ENCODE data around the gene NUBPL.

NUBPL gene

DNA sequence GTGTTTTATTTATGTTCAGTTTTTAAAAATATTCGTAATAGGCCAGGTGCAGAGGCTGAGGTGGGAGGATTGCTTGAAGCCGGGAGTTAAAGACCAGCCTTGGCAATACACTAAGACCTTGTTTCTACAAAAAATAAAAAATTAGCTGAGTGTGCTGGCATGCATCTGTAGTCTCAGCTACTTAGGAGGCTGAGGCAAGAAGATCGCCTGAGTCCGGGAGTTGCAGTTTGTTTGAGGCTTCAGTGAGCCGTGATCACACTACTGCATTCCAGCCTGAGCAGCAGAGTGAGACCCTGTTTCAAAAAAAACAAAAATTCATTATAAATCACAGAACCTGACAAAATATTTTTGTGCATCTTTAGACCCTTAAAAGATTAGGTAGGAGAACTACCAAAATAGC is 275.8 kb downstream of the NUBPL start:
- no peak overlapping the region for H2AFZ ChIP-seq (ENCODE audit: low read length)
- H4K20me1 ChIP-seq (ENCODE audit: insufficient read depth, low read length) = no peaks in the 10 kb centered on the region
- H3K36me3 ChIP-seq (replicated peaks; ENCODE audit: insufficient read depth, low read length) = no peaks in the 10 kb centered on the region
- H3K79me2 ChIP-seq (ENCODE audit: low read length) = no peaks in the 10 kb centered on the region
- no peaks in the 10 kb centered on the region for H3K27me3 ChIP-seq (replicated peaks; ENCODE audit: insufficient read depth, low read length)
- H3K4me3 ChIP-seq (ENCODE audit: low read length) = no peak overlapping the region
- no peak overlapping the region for H3K9ac ChIP-seq (ENCODE audit: low read length)
- H3K9me3 ChIP-seq (replicated peaks; ENCODE audit: insufficient read depth, low read length) = no peaks in the 10 kb centered on the region
- H3F3A ChIP-seq (ENCODE audit: insufficient read depth, low read length) = no peaks in the 10 kb centered on the region
- no peak for DNase-seq
- TF ChIP-seq CTCF (IDR thresholded peaks at IDR 0.05; ENCODE audit: low read length) = no peak
- H3K4me2 ChIP-seq (ENCODE audit: low read depth, low read length) = no peak overlapping the region
- no peaks in the 10 kb centered on the region for H3K9me2 ChIP-seq (replicated peaks; ENCODE audit: insufficient read depth, low read length)
- no peak overlapping the region for H3K27ac ChIP-seq (ENCODE audit: low read length)
- H3K4me1 ChIP-seq (ENCODE audit: low read length) = no peaks in the 10 kb centered on the region

DNA sequence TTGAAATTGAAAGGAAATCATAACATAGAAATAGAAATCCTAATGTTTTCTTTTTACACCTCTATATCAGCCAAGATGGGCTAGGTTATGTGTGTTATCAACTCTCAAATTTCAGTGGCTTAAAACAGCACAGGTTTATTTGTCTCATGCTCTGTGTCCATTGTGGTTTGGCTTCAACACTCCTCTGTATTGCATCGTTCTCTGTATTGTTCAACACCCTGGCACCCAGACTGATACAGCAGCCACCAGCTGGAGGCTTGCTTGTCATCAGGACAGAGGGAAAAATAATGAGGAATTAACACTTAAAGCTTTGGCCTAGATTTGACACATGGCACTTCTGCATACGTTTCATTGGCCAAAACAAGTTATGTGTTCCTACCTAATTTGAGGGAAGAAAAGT is 281.7 kb downstream of the NUBPL start:
- Histone ChIP-seq H3K27ac (ENCODE audit: low read length) (no peak overlapping the region), H3K36me3 (replicated peaks; ENCODE audit: insufficient read depth, low read length) (no peaks in the 10 kb centered on the region), H3K9ac (ENCODE audit: low read length) (no peak overlapping the region), H3K9me2 (replicated peaks; ENCODE audit: insufficient read depth, low read length) (no peaks in the 10 kb centered on the region), H3K4me3 (ENCODE audit: low read length) (no peak overlapping the region), H4K20me1 (ENCODE audit: insufficient read depth, low read length) (no peaks in the 10 kb centered on the region), H3K4me2 (ENCODE audit: low read depth, low read length) (no peak overlapping the region), H3K4me1 (ENCODE audit: low read length) (no peaks in the 10 kb centered on the region), H3K9me3 (replicated peaks; ENCODE audit: insufficient read depth, low read length) (no peaks in the 10 kb centered on the region), H3K79me2 (ENCODE audit: low read length) (no peaks in the 10 kb centered on the region), H3K27me3 (replicated peaks; ENCODE audit: insufficient read depth, low read length) (no peaks in the 10 kb centered on the region), H3F3A (ENCODE audit: insufficient read depth, low read length) (no peaks in the 10 kb centered on the region), H2AFZ (ENCODE audit: low read length) (no peak overlapping the region)
- DNase-seq = no peak
- TF ChIP-seq EZH2 (optimal IDR thresholded peaks at IDR 0.05; ENCODE audit: low read depth, low read length) = no peak
- TF ChIP-seq EZH2phosphoT487 (IDR thresholded peaks at IDR 0.05; ENCODE audit: low read length) = no peak
- no peak for TF ChIP-seq CTCF (IDR thresholded peaks at IDR 0.05; ENCODE audit: low read length)

- TF ChIP-seq EZH2phosphoT487 (IDR thresholded peaks at IDR 0.05; ENCODE audit: low read length) (no peak), CTCF (IDR thresholded peaks at IDR 0.05; ENCODE audit: low read length) (no peak), EZH2 (optimal IDR thresholded peaks at IDR 0.05; ENCODE audit: low read depth, low read length) (no peak)
- Histone ChIP-seq H2AFZ (ENCODE audit: low read length) (no peak overlapping the region), H3K27me3 (replicated peaks; ENCODE audit: insufficient read depth, low read length) (no peaks in the 10 kb centered on the region), H3K27ac (ENCODE audit: low read length) (no peak overlapping the region), H3K9me2 (replicated peaks; ENCODE audit: insufficient read depth, low read length) (no peaks in the 10 kb centered on the region), H3K9ac (ENCODE audit: low read length) (no peak overlapping the region), H3F3A (ENCODE audit: insufficient read depth, low read length) (no peaks in the 10 kb centered on the region), H3K79me2 (ENCODE audit: low read length) (no peaks in the 10 kb centered on the region), H4K20me1 (ENCODE audit: insufficient read depth, low read length) (no peaks in the 10 kb centered on the region), H3K4me2 (ENCODE audit: low read depth, low read length) (no peak overlapping the region), H3K9me3 (replicated peaks; ENCODE audit: insufficient read depth, low read length) (no peaks in the 10 kb centered on the region), H3K36me3 (replicated peaks; ENCODE audit: insufficient read depth, low read length) (no peaks in the 10 kb centered on the region), H3K4me1 (ENCODE audit: low read length) (no peaks in the 10 kb centered on the region), H3K4me3 (ENCODE audit: low read length) (no peak overlapping the region)
- DNase-seq = no peak
Measured at GRCh38 chr14:31843361-31844091, 282.3 kb downstream of the NUBPL start.

All from MM.1S (cell line).